ENCODE results near the gene IFITM5.
"Not testable (repeated sequence)": the region's sequence is repeated elsewhere in the genome, so short reads cannot be mapped to it uniquely, and the experiment has no call there.

The IFITM5 gene

GRCh38 chr11:312092-312816 is 12.9 kb upstream of the IFITM5 start:
- no peak for DNase-seq (ENCODE audit: low read depth)

- DNase-seq (ENCODE audit: low read depth): not testable (repeated sequence)
Measured at GRCh38 chr11:311013-311748, 11.9 kb upstream of the IFITM5 start.

- DNase-seq (ENCODE audit: low read depth): not testable (repeated sequence)
Measured at GRCh38 chr11:309979-310572, 10.8 kb upstream of the IFITM5 start.

GRCh38 chr11:308740-309665 is 9.7 kb upstream of the IFITM5 start:
- DNase-seq (ENCODE audit: low read depth): not testable (repeated sequence)

DNA sequence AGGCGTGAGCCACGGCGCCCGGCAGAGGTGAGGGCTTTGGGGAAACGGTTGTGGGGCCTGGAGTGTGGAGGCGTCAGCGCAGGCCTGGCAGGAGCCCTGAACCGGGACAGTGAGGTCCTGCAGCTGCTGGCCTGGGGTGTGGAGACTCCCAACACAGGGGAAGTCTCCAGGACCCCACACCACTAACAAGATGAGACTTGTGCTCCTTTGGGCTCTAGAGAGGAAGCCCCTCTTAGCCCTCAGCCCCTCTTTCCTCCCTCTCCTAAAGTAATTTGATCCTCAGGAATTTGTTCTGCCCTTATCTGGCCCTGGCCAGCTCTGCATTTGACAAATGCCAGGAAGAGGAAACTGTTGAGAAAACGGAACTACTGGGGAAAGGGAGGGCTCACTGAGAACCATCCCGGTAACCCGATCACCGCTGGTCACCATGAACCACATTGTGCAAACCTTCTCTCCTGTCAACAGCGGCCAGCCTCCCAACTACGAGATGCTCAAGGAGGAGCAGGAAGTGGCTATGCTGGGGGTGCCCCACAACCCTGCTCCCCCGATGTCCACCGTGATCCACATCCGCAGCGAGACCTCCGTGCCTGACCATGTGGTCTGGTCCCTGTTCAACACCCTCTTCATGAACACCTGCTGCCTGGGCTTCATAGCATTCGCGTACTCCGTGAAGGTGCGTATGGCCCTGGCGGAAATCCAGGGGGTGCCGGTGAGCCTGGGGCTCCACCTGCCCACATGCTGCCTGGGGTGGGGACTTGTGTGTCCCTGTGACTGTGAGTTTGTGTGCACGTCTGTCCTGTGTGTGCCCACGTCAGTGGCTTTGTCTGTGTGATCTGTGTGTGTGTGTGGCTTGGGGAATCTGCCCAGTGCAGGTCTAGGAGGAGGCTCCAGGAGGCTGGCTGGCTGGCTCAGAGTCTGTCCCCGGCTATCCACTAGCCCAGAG is 8.7 kb upstream of the IFITM5 start, which contains the start of gene IFITM2:
TSS of gene IFITM2 (plus strand) at position 51 of the 943 bp plus-strand sequence. CDS start at position 428, 377 bp downstream.
- DNase-seq (ENCODE audit: low read depth): not testable (repeated sequence)

GRCh38 chr11:306645-307371 is 7.5 kb upstream of the IFITM5 start:
- no peak for DNase-seq (ENCODE audit: low read depth)

DNA sequence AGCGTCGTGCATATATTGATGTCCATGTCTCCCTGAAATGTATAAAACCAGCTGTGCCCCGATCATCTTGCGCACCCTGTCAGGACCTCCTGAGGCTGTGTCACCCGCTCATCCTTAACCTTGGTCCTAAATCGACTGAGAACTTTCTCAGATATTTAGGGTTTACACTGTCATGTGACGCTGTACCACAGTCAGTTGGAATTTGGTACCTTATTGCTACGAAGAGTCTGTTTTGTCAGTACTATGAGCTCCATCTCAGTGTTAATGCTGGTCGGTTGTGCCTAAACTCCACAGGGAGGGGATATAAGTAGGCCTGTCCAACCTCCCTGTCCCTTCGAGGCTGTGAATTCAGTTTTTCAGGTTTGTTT is 6.5 kb upstream of the IFITM5 start:
- DNase-seq (ENCODE audit: low read depth): no peak

GRCh38 chr11:304915-305843 is 5.9 kb upstream of the IFITM5 start:
- DNase-seq (ENCODE audit: low read depth): no peak

DNA sequence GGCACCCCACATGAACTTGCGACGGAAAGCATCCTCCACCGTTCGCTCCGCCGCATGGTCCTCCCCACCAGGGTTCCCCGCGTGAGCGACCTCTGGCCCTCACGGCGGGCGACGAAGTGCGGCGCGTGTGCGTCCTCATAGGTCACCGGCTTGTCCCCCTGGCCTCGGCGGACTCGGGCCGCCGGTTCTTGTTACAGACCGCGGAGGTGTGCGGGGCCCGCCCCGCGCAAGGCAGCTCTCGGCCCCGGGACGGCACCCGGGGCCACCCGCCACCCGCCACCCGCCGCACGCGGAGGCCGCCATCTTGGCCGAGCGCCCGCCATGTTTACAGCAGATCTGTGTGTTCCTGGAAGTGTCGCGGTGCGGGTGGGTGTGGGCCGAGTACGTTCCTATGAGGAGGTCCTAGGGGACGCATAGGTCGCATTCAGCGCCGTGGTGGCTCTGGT is 4.8 kb upstream of the IFITM5 start:
- DNase-seq (ENCODE audit: low read depth): no peak

GRCh38 chr11:303363-303762 is 4.0 kb upstream of the IFITM5 start:
- no peak for DNase-seq (ENCODE audit: low read depth)

- DNase-seq (ENCODE audit: low read depth): no peak
Measured at GRCh38 chr11:299951-300735, 817 bp upstream of the IFITM5 start.

- DNase-seq (ENCODE audit: low read depth): no peak
Measured at GRCh38 chr11:298406-299065, 790 bp downstream of the IFITM5 start.

GRCh38 chr11:297586-298405 is 1.5 kb downstream of the IFITM5 start:
- no peak for DNase-seq (ENCODE audit: low read depth)

- DNase-seq (ENCODE audit: low read depth): no peak
Measured at GRCh38 chr11:297051-297585, 2.2 kb downstream of the IFITM5 start.

DNA sequence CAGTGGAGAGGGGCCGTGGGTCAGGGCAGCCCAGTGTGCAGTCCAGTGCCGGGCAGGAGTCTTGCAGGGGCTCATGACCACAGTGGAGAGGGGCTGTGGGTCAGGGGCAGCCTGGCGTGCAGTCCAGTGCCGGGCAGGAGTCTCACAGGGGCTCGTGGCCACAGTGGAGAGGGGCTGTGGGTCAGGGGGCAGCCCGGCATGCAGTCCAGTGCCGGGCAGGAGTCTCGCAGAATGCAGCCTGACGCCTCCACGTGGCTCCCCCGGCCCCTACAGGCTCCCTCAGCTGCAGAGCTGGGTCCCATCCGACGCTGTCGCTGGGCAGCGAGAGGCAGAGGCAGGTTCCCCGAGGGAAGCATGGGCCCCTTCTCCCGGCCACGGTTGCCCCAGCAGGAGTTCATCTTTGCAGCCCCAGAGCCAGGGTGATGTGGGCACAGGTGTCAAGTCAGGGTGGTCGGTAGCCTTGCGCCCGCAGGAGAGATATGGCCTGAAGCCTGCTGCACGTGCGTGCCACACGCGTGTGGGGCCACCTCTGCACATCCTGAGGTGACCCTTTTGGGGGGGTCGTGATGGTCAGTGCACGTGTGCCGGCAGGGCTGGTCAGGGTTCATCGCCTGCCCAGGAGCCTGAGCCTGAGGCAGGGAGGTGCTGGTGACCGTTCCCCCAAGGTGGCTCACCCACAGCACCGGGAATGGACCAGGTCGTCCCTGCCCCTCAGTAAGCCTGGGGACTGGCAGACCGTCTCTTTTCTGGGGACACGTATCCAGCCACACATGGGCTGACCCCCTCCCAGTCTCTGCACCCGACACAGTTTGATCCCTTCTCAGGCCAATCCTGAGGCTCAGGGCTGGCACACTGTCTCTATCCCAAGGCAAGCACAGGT is 2.9 kb downstream of the IFITM5 start:
- DNase-seq (ENCODE audit: low read depth): no peak
